Measurements from ENCODE around the gene DNAJC27.

Gene DNAJC27

DNA sequence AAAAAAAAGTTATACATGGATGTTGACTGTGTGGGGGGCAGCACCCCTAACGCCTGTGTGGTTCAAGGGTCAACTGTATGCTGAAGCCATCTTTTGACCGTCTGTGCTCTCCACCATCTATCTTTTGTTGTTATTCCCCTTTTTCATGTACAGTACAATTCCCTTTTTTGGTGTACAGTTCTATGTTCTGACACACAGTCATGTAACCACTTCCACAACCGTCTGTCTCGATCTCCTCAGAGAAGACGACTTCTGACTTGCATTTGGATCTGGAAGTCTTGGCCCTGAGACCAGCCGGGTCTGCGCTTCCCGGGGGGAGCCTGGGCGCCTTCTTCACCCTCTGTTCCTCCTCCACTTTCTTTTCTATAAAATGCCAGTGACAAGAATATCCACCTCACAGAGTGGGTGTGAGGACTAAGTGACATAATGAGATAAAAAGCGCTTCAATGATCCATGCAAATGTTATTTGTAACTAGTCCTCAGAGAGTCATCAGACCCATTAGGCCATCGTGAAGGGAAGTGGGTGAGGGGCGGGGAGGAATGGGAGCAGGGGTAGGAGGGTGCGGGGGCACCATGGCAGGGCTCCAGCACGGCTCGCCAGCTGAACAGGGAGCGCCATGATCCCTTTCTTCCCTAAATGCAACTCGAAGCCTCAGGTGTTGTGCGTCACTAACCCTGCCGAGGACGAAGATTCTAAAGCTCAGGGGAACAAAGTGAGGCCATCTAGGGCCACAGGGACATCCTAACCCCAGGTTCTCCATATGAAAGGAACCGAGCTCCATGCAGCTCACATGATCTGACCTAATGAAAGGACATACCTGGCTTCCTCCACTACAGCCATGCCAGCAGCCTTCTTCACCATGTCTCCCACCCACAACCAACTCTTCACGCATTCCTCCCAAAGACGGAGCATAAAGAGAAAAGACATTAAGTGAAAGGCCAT lies 68.3 kb downstream of the DNAJC27 start:
- DNase-seq: no peak

DNA sequence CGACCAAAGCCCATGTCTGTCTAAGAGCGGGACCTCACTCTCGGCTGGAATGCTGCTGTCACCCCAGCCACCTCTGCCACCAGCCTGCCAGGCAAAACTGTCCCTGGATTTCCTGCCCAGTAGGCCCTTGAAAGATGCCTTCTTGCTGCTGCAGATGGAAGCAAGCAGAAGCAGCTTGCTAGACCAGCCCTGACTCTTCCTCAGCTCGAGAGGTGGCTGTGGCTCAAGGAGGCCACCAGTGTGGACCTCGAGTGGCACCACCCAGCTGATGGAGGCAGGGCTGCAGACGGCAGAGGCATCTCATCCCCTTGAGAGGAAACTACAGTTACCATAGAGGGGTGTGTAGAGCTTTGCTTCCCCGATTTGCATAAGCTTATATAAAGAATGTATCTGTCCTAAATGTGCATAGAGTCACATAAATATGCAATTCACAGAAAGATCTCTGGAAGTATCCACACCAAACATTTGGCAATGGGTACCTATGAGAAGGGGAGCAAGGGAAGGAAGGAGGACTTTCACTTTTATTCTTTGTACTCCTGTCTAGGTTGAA lies 72.3 kb downstream of the DNAJC27 start:
- no peak for DNase-seq

DNA sequence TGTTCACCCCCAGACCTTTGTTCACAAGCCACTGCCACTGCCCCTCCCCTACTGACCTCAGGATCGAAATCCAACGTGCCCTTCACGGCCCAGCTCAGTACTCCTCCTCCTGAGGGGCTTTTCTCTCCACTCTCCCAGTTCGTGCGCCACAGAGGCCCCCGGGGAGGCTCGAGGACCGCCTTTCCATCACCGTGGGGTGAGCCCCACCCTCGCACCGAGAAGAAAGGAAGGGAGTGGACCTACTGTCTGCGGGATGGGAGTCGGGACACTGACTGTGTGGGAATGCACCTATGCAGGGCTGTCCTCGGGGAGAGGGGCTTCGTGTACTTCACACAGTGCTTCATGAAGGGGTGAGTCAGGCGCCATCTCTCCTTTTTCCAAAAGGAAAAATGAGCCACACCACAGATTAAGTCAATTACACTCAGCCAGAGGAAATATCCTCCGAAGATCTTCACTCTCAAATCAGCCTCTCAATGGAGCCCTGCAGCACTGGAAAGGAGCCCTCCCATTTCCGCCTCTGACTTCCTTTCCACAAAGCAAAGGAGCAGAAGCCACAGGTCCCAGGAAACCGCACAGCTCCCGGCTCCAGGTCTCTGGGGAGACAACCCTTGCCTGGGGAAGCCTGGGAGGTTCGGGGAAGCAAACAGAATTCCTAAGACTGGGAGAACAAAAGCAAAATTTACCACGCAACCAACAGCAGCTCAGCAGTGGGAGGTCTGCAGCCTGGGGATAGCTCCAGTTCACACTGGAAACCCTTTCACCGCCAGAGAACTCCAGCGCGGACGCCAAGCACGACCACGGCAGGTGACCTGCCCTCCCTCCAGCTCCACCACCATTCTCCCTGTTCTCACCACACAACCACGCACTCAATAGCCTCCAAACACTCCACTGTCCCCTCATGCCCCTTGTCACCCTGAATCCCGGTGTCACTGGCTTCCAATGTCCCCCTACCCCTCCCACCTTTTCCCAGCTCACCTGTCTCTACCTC lies 73.3 kb downstream of the DNAJC27 start:
- no peak for DNase-seq

DNA sequence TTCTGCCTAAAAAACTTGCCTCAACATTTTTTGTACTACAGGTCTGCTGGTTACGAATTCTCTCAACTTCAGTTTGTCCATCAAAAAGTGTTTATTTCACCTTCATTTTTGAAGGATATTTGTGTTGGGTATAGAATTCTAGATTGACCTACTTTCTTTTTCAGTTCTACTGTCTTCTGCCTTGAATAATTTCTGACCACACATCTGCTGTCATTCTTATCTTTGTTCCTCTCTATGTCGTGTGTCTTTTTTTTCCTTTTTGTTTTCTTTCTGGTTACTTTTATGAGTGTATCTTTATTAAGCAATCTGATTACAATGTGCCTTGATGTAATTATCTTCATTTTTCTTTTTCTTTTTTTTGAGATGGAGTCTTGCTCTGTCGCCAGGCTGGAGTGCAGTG lies 77.0 kb downstream of the DNAJC27 start:
- DNase-seq: no peak

DNA sequence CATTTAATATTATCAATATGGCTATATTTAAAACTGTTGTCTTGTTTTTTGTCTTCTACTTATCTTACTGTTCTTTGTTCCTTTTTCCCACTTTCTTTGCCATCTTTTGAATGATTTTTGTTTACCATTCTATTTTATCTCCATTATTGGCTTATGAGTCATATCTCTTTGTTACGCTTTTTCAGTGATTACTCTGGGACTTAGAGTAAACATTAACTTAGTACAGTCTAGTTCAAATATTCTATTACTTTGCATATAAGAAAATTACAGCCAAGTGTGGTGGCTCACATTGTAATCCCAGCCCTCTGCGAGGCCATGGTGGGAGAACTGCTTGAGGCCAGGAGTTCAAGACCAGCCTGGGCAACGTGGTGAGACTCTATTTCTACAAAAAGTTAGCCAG lies 77.8 kb downstream of the DNAJC27 start:
- DNase-seq: no peak

Measured in NCI-H526 treated with DMSO at 0.1 percent for 48 hours (cell line).